Stimulated activated CD4-positive, alpha-beta T cell treated with anti-CD3 and anti-CD28 coated beads, Interleukin-2, amount 100 ng/mL, for 4 hours (primary cell): ENCODE results near the gene TMEM191B.
"Not testable (repeated sequence)": the region's sequence is repeated elsewhere in the genome, so short reads cannot be mapped to it uniquely, and the experiment has no call there.

Experiments used
- DNase-seq: peaks from one replicate; pipeline ENCODE4 v3.0.0-alpha.2; 2020; ENCODE audit warnings: low read depth

Gene TMEM191B

DNA sequence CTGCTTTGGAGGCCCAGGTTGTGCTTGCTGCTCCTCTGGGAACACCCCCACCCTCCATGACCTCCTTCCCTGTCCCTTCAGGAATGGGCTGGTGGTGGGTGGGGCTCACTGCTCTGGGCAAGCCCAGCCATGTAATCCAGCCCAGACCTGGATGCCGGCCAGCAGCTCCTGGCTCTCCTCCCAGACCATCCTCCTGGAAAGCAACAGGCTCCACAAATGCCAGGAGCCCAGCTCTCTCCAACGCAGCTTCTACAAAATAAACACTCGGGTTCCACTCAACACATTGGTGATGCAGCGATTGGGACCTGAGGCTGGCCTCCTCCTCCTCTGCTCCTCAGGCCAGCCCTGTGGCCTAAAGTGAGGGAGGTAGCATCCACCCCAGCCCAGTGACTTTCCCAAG, 30.9 kb downstream of the TMEM191B start:
- not testable (repeated sequence) for DNase-seq

- DNase-seq: not testable (repeated sequence)
Measured at GRCh38 chr22:18558939-18559338, 31.3 kb downstream of the TMEM191B start.

DNA sequence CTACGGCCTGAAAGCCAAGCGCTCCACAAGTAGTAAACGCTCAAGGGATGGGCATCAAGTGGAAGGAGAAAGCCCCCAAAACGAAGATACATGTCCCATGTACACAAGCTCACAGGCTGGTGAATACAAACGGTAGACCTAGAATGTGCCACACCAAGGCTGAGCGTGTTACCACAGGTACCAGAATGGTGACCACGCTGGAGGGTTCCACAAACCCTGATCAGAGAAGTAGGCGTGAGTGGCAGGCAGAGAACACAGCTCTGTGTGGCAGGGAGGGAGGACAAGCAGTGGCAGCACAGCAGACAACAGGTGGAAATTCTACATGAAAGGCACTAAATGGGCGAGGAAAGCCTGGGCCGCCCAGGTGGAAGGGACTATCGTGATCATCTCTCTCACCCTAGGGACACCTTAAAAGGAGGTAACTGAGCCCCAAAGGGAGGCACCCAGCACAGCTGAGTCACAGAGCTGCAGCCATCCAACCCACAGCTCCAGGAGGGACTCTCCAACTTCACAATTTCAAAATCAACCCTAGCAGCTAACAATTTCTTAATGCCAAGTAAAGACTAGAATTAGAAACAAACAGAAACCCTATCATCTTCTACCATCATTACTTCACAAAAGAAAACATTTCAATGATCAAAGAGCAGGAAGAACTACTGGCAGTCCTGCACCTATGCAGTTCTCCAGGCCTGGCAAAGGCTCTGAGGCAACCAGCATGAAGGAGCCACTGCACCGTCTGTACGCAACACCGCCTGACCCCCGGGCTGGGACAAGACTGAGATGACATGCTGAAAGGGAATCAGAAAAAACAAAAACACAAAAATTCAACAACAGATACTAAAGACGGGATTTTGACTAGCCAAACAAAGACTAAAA, 32.7 kb downstream of the TMEM191B start:
- DNase-seq: not testable (repeated sequence)

DNA sequence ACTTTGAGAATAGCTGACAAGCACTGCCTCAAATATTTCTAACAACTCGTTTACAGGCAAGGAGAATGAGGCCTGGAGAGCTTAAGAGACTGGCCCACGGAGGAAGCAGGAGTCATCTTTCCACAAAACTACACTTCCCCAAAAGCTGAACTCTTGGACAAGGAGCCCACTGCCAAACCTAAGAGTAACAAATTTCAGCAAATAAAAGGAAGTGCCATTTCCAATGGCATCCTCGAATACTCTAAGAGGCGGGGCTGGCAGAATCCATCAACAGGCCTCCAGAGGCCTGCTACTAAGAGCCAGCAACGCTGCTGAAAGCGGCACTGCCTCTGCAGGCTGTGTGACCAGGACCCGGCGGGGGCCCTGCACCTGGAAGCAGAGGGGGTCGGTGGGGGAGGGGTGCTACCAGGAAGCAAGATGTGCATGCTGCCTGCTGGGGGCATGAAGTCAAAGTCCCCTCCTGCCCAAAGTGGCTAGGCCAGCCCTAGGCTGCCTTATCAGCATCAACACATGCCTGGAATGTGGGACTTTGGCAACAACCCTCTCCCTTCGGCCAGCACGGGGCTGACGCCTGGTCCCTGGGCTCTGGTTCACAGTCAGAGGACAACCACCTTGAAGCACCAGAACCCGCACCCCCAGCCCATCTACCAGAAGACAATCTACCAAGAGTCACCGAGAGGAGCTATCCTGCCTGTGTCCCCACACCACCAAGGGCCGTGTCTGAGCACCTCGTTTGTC, 43.1 kb downstream of the TMEM191B start:
- not testable (repeated sequence) for DNase-seq

DNA sequence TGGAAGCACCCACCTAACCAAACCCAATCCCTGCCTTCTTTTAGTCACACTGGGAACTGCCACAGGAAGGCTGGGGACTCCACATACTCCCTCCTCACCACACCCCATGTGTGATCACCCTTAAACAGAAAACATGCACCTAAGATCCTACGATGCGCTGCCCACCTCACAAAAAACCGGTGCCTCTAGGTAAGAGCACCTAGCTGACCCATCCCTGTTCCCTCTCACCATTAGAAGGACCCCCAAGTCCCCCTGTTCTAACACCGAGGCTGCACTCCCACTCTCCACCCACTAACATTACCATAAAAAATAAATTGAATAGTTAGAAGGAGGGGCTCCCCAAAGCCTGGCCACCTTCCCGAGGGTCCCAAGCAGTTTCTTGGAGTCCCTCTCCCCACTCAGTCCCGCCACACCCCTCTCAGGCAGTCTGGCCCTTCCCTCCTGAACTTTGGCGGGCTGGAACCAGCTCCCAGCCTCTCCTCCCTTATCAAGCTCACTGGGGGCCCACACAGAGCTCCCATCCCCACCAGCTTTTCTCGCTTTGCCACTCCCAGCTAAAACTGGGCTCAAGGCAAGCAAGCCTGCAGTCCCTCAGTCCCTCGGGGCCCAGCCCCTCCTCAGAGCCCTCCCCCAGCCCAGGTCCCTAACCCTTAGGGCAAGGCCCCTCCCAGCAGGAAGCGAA, 46.0 kb downstream of the TMEM191B start:
- DNase-seq: not testable (repeated sequence)

- not testable (repeated sequence) for DNase-seq
Measured at GRCh38 chr22:18574555-18574954, 47.0 kb downstream of the TMEM191B start.

DNA sequence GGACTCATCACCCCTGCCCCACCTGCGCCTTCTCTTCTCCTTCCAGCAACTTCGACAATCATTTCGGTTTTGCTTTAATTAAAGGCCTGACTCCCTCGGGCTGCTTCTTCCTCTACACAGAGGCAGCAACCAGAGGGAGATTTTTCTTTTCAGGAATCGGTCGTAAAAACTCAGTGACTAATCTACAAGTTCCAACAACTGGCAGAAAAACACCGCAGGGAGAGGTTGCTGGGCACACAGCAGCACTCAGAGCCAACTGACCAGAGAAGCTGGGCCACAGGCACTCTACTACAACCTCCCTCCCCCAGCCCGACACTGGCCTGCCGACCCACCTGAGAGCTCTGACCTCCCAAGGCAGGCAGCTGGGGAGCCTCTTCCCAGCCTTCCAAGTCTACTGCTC, 48.1 kb downstream of the TMEM191B start:
- DNase-seq: not testable (repeated sequence)

DNA sequence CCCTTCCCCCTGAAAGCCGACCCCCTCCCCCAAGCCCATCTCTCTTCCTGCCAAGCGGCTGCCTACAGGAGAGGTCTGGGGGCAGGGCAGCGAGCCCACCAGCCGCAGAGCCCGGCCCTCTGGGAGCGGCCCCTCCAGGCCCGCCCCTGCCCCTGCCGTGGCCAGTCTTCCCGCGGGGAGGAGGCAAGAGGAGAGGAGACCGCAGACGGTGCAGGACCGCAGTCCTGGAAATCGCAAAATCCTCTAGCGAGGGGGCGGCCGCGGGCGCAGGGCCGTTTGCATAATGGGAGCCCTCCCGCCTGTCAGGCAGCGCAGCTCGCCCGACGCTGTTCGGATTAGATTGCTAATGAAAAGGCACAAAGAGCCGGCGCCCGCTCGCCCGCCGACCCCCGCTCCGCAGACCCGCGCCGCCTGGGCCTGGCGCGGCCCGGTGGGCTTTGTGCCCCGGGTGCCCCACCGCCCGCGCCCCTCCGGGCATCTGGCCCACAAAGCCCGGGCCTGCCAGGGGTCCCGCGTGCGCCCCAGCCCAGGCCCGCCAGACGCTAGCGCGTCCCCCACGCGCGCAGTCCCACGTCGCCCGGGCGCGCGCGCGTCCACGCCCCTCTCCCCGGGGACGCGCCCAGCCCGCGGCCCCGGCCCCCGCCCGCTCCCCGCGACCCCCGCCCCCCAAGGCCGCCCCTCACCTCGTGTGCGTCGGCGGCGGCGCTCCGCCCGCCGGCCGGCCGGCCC, 49.7 kb downstream of the TMEM191B start:
- DNase-seq: not testable (repeated sequence)

- peak; percentile 7 for DNase-seq
Measured at GRCh38 chr22:18577847-18578246, 50.2 kb downstream of the TMEM191B start.
